Measurements from ENCODE around the gene HS6ST1.

HS6ST1 gene, protein sequence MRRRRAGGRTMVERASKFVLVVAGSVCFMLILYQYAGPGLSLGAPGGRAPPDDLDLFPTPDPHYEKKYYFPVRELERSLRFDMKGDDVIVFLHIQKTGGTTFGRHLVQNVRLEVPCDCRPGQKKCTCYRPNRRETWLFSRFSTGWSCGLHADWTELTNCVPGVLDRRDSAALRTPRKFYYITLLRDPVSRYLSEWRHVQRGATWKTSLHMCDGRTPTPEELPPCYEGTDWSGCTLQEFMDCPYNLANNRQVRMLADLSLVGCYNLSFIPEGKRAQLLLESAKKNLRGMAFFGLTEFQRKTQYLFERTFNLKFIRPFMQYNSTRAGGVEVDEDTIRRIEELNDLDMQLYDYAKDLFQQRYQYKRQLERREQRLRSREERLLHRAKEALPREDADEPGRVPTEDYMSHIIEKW

DNA sequence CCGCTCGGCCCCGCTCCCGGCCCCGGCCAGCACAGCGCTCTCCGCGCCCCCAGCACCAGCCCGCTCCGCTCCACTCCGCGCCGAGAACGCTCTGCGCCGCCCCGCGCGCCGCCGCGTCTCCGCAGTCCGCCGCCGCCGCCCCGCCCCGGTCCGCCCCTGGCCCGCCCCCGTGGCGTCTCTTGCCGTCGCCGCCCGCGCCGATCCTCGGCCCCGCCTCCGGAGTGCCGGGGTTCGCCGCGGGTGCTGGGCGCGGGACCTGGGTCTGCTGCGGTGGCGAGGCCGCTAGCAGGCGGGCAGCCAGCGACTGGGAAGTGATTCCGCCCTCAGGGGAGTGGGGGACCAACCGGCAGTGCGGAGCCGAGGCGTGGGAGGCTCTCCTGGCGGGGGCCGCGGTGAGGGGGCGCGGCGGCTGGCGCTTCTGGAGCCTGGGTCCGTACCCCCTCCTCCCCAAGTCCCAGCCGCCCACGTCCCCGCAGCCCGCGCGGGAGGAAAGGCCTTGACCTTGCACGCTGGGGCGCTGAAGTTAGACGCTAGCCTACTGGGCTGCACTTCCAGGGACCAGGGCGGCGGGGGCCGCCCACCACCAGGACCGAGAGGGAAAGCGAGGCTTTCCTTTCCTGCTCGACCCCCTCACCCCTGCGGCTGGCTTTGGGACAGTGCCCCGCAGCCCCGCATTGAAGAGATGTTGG lies at the start of gene HS6ST1:
Gene HS6ST1 (minus strand): TSS at position 93 of the 689 bp plus-strand sequence. CDS start 305 bp downstream, outside the sequence.
- DNase-seq = peak; percentile 47

DNA sequence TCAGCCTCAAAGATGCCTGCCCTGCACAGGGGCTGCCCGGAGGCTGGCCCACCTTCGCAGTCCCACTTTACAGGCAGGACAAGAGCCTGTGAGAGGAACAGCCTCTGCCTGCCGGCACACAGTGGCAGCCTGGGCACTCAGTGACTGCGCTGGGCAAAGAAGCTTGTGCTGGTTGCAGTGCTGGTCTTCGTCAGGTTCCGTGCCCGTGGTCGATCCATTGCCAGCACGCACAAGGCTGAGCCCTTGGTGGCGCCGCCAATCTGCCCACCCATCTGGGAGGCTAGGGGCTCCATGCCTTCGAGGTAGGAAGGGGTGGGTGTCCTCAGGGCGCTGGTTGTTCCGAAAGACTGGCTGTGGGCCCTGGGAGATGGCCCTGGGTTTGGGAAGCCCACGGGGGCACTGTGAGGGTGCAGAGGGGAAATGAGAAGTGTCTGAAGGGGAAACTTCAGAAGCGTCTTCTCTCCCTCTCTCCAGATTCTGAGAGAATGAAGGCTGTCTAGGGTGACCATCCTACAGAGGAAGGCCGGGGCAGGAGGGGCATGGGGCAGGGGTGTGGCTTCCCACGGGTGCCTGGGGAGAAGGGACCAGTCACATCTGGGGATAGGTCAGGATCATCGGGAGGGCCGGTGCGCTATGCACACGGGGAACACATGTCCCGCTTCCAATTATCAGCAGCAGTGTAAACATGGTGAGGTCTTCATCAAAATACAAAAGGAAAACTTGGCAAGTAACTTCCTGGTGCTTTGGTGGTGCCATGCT lies 49.1 kb upstream of the HS6ST1 start:
- no peak for DNase-seq

- DNase-seq = no peak
Measured at GRCh38 chr2:128366713-128367511, 48.2 kb upstream of the HS6ST1 start.

DNA sequence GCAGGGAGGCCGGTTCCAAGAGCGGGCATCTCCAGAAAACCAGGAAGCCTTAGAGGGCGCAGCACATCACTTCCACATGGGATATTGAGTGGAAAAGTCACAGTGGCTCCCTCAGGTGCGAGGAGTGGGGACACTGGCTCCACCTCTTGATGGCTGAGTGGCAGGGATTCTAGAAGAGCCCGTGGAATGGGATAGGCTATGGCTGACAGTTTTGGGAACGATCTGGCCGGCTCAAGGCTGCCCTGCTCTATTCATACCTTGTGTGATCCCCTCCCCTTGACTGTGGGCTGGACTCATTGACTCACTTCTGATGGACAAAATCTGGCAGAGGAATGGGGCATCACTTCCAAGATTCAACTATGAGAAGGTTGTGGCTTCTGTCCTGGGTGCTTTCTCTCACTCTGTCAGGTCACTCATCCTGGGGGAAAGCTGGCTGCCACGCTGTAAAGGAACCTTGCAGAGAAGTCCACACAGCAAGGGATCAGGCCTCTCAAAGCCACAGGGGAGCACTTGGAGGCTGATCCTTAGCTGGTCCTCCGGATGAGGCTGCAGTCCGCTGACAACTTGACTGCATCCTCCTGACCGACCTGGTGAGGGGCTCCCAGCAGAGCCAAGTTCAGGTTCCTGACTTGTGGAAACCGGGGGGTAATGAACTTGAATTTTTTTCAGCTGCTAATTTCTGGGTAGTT lies 46.7 kb upstream of the HS6ST1 start:
- no peak for DNase-seq

- no peak for DNase-seq
Measured at GRCh38 chr2:128364441-128364911, 45.8 kb upstream of the HS6ST1 start.

DNA sequence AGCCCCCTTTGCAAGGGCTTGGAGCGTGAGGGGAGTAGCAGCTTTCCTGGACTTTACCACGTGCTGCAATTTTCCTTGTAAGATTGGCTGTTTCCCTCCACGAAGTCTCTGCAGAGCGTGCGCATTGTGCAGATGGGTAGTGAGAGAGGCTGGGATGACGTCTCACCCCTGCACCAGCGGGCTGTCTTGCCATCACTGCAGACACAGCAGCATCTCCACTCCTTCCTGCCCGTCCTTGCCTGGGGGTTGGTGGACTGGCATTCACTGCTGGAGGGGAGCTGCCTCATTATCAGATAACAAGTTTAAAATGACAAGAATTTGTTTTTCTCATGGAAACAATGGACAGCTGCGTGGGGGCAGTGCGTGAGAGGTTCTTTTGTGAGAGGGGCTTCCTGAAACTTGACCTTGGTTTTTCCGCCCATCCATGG lies 45.3 kb upstream of the HS6ST1 start:
- DNase-seq = no peak

- no peak for DNase-seq
Measured at GRCh38 chr2:128362889-128363228, 44.2 kb upstream of the HS6ST1 start.

DNA sequence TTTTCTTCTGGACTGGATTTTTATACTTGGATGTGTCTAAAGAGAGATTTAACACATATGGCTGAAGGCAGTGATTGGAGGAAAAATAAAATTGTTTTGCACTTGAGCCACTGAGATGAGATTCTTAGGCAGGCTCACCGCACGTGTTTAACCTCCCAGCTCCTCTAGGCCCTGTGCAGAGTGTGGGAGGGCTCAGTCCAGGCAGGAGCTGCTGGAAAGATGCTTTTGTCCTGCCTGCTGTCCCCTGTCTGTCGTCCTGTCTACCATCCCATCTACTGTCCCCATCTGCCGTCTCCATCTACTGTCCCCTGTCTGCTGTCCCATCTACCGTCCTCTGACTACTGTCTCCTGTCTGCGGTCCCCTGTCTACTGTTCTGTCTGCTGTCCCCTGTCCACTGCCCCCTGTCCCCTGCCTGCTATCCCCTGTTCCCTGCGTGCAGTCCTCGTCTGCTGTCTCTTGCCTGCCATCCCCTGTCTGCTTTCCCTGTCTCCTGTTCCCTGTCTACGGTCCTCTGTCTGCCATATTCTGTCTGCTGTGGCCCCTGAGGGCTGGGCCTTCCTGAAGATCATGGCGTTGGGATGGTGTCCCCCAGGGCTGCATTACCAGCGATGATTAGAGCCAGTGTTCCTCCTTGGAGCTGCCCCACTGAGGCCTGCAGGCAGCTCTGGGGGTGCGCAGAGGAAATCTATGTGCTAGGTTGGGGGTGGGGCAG lies 43.7 kb upstream of the HS6ST1 start:
- no peak for DNase-seq

GRCh38 chr2:128361376-128362131 lies 42.9 kb upstream of the HS6ST1 start:
- DNase-seq = no peak

- no peak for DNase-seq
Measured at GRCh38 chr2:128360711-128361110, 42.0 kb upstream of the HS6ST1 start.

GRCh38 chr2:128359841-128360240 lies 41.2 kb upstream of the HS6ST1 start:
- DNase-seq = no peak

DNA sequence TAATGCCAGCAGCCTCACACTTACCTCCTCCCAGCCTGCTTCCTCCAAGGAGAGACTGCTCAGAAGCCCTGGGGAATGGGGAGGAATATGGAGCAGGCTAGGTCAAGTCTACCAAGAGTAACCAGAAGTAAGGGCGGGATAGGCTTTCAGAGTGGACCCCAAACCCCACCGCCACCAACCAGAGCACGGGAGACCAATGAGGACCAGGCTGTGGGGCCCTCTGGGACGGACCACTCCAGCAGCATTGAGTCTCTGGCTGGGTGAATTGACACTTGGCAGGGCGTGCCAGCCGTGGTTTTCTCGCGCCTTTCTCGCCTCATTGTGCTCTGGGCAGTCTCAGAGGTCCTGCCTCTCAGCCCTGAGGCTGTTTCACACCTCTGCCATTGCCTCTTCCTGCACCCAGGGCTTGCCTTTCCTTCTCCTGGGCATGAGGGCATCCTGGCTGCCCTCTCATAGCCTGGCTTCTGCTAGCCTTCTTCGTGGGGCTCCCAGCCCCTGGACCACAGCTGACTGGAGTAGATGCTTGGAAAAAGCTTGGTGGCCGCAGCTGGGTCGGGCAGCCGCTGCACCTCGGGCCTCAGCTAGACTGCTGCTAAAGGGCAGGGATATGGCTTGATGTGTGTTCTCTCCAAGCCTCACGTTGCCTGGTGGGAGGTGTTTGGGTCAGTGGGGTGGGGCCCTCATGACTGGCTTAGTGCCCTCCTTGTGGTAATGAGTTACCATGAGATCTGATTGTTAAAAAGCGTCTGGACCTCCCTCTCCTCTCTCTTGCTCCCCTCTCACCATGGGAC lies 40.5 kb upstream of the HS6ST1 start:
- DNase-seq = no peak

DNA sequence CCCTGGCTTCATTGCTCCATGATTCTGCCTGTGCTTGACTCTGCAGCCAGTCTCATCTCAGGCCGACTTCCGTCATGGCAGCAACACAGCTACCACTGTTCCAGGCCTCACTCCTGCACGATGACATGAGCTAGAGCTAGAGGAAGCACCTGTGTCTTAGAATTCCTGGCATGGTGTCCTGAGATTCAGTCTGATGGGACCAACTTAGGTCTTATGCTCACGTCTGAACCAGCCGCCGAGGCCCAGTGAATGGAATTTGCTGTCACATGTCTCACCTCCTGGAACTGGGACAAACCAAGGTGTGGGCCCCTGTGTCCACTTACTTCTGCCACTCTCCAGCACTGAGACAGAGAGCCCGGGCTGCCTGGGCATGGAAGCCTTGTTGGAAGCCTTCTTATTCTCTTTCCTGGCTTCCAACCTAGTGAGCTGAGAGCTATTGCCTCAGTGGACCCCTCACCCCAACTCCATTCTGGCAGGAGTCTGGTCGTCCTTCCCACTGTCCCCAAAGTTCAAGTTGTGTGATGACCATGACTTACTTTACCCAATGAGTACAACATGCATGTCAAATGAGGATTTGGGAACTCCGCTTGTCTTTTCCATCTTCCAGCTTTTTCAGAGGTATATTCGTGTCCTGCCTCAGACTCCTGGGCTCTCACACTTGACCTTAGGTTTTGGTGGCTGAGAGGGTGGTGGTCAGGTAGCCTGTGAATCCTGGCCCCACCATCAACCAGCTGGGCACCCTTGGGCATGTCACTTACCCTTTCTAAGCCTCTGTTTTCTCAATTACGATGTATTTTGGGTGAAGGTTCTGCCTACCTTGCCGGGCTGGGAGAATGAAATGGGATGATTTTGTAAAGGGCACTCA lies 39.1 kb upstream of the HS6ST1 start:
- no peak for DNase-seq

GRCh38 chr2:128356127-128356526 lies 37.5 kb upstream of the HS6ST1 start:
- no peak for DNase-seq

GRCh38 chr2:128354726-128355470 lies 36.2 kb upstream of the HS6ST1 start:
- DNase-seq = no peak

DNA sequence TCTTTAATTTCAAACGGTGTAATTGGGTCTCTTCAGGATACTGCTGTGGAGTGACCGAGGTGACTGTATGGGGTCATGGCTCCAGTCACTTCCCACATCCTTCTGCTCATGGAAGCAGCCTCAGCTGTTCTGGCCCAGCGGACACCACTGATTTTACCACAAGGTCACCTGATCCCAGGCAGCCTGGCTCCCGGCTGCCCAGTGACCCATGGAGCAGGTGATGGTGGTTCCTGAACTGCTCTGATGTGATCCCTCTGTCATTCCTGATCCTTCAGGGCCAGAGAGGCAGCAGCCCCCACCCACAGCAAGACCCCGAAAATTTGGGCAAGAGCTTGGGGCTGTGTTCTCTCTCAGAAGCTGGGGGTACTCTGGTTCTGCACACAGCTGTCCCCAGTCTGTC lies 35.5 kb upstream of the HS6ST1 start:
- no peak for DNase-seq

GRCh38 chr2:128350736-128351135 lies 32.1 kb upstream of the HS6ST1 start:
- DNase-seq = no peak

- DNase-seq = no peak
Measured at GRCh38 chr2:128348701-128349100, 30.0 kb upstream of the HS6ST1 start.
